RWPE1 (cell line): ENCODE data around the gene CLEC1A.

ENCODE experiments used
- CTCF ChIA-PET: fragments of 350-600 bp; sonication (Branson Sonifier 250); formaldehyde crosslinking; extraction: SDS; loops from one replicate; lab custom pipeline; 2021; lab: Yijun Ruan, JAX
- POLR2A ChIA-PET: fragments of 400-600 bp; formaldehyde crosslinking; extraction: SDS; loops from one replicate; lab custom pipeline; 2020; ENCODE audit warnings: antibody characterized with exemption; ENCODE audit not compliant: low non-redundant PET; lab: Yijun Ruan, JAX
- DNase-seq: peaks from one replicate; pipeline ENCODE4 v3.0.0; 2012; ENCODE audit warnings: low spot score
- H3K27ac ChIP-seq: fragments of 450-650 bp; 2 replicates; pipeline ENCODE4 v1.5.1; 2017
- CTCF ChIP-seq: fragments of 450-650 bp; conservative IDR thresholded peaks from 2 replicates; pipeline ENCODE4 v1.5.1; 2017; ENCODE audit warnings: low read depth, mild to moderate bottlenecking

The CLEC1A gene

GRCh38 chr12:10068644-10069043 is 30.1 kb downstream of the CLEC1A start:
- CTCF ChIA-PET = no interaction called here
- POLR2A ChIA-PET = no interaction called here
- H3K27ac ChIP-seq = no peak overlapping the region
- no peak for DNase-seq
- no peak for TF ChIP-seq CTCF

GRCh38 chr12:10067942-10068341 is 30.8 kb downstream of the CLEC1A start:
- no peak for DNase-seq
- no peak overlapping the region for H3K27ac ChIP-seq
- CTCF ChIA-PET = interaction anchor here (0.6 kb wide), 1 partner anchor 395 kb away, joined by 3 read pairs; no protein-coding TSS in a partner anchor
- POLR2A ChIA-PET = no interaction called here
- no peak for TF ChIP-seq CTCF

GRCh38 chr12:10067264-10067663 is 31.5 kb downstream of the CLEC1A start:
- no peak for DNase-seq
- no peak for TF ChIP-seq CTCF
- no peak overlapping the region for H3K27ac ChIP-seq
- CTCF ChIA-PET = interaction anchor here (0.5 kb wide), 1 partner anchor 60 kb away, joined by 3 read pairs; no protein-coding TSS in a partner anchor
- POLR2A ChIA-PET = no interaction called here

GRCh38 chr12:10065241-10065640 is 33.5 kb downstream of the CLEC1A start:
- POLR2A ChIA-PET = no interaction called here

GRCh38 chr12:10058387-10058786 is 40.4 kb downstream of the CLEC1A start:
- H3K27ac ChIP-seq = no peak overlapping the region
- no peak for DNase-seq
- POLR2A ChIA-PET = no interaction called here
- CTCF ChIA-PET = no interaction called here
- no peak for TF ChIP-seq CTCF

More at GRCh38 chr12:10065241-10065640, 33.5 kb downstream of the CLEC1A start:
- DNase-seq = no peak
- H3K27ac ChIP-seq = no peak overlapping the region
- CTCF ChIA-PET = interaction anchor here (0.5 to 1.2 kb wide), 2 partner anchors 11 to 65 kb away, joined by 3 to 6 read pairs; no protein-coding TSS in a partner anchor
- TF ChIP-seq CTCF = no peak

- H3K27ac ChIP-seq = no peak overlapping the region
- TF ChIP-seq CTCF = no peak
- ChIA-PET CTCF (no interaction called here), POLR2A (no interaction called here)
- no peak for DNase-seq
Measured at GRCh38 chr12:10052193-10052913, 46.4 kb downstream of the CLEC1A start.
